GM19240 (cell line): Measurements from ENCODE around the gene TLR9.
"Not testable (repeated sequence)": the region's sequence is repeated elsewhere in the genome, so short reads cannot be mapped to it uniquely, and the experiment has no call there.

Experiments
- DNase-seq: peaks from one replicate; pipeline ENCODE4 v3.0.0; 2011; ENCODE audit warnings: low spot score; ENCODE audit not compliant: insufficient read length

The TLR9 gene

GRCh38 chr3:52197499-52197841, 28.0 kb downstream of the TLR9 start:
- DNase-seq = no peak

- no peak for DNase-seq
Observed at GRCh38 chr3:52196977-52197376, 28.5 kb downstream of the TLR9 start.

- no peak for DNase-seq
Observed at GRCh38 chr3:52195823-52196331, 29.6 kb downstream of the TLR9 start.

GRCh38 chr3:52195291-52195597, 30.2 kb downstream of the TLR9 start:
- DNase-seq = no peak

GRCh38 chr3:52194485-52195290, 30.8 kb downstream of the TLR9 start:
- DNase-seq = no peak

- DNase-seq = no peak
Observed at GRCh38 chr3:52193065-52193464, 32.4 kb downstream of the TLR9 start.

GRCh38 chr3:52191663-52192062, 33.8 kb downstream of the TLR9 start:
- DNase-seq = no peak

GRCh38 chr3:52190294-52191074, 35.0 kb downstream of the TLR9 start:
- no peak for DNase-seq

GRCh38 chr3:52188556-52188955, 36.9 kb downstream of the TLR9 start:
- DNase-seq = no peak

- DNase-seq = no peak
Observed at GRCh38 chr3:52186729-52187128, 38.7 kb downstream of the TLR9 start.

GRCh38 chr3:52185837-52186236, 39.6 kb downstream of the TLR9 start:
- DNase-seq = no peak

- no peak for DNase-seq
Observed at GRCh38 chr3:52185311-52185710, 40.1 kb downstream of the TLR9 start.

- DNase-seq = no peak
Observed at GRCh38 chr3:52184690-52185089, 40.8 kb downstream of the TLR9 start.

- no peak for DNase-seq
Observed at GRCh38 chr3:52183786-52184445, 41.5 kb downstream of the TLR9 start.

- no peak for DNase-seq
Observed at GRCh38 chr3:52182691-52183090, 42.8 kb downstream of the TLR9 start.

GRCh38 chr3:52182196-52182595, 43.2 kb downstream of the TLR9 start:
- no peak for DNase-seq

- no peak for DNase-seq
Observed at GRCh38 chr3:52181543-52181942, 43.9 kb downstream of the TLR9 start.

GRCh38 chr3:52178537-52178936, 46.9 kb downstream of the TLR9 start:
- DNase-seq = no peak

GRCh38 chr3:52178126-52178525, 47.3 kb downstream of the TLR9 start:
- not testable (repeated sequence) for DNase-seq

- DNase-seq = no peak
Observed at GRCh38 chr3:52177701-52178042, 47.8 kb downstream of the TLR9 start.

GRCh38 chr3:52176951-52177700, 48.3 kb downstream of the TLR9 start:
- no peak for DNase-seq
